HG03457 (cell line): Measurements from ENCODE around the gene ACSBG1.

ENCODE experiments used
- ATAC-seq: cut with Tn5 transposase; IDR thresholded peaks from one replicate; pipeline ENCODE4 v1.9.1; 2021; ENCODE audit warnings: moderate number of reproducible peaks; ENCODE audit not compliant: unreplicated experiment

The ACSBG1 gene

GRCh38 chr15:78204351-78205309 lies 29.7 kb downstream of the ACSBG1 start:
- no peak for ATAC-seq

GRCh38 chr15:78203346-78204225 lies 30.8 kb downstream of the ACSBG1 start:
- ATAC-seq = no peak

GRCh38 chr15:78201281-78202190 lies 32.8 kb downstream of the ACSBG1 start:
- no peak for ATAC-seq

- ATAC-seq = no peak
These were observed 34.0 kb downstream of the ACSBG1 start for GRCh38 chr15:78200276-78200930.

GRCh38 chr15:78197632-78198031 lies 36.7 kb downstream of the ACSBG1 start:
- ATAC-seq = no peak

DNA sequence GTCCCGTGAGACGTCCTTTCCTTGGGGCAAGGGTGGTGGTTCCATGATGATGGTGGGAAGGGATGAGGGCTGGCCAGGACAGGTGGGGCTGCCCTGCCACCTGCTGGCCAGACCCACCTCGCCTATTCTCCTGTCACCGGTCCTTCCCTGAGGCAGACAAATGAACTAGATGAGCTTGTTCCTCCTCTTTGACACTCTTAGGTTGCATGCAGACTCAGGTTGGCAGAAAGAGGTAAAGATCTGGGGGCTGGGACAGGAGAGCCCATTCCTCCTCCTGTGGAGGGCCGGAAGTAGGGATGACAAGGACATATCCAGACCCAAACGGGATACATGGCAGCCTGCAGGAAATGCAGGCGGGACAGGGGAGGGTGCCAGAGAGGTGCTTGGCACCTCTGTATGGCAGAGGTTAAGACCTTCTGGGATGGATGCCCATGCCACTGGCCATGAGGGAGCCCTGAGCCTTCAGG lies 38.6 kb downstream of the ACSBG1 start:
- no peak for ATAC-seq

DNA sequence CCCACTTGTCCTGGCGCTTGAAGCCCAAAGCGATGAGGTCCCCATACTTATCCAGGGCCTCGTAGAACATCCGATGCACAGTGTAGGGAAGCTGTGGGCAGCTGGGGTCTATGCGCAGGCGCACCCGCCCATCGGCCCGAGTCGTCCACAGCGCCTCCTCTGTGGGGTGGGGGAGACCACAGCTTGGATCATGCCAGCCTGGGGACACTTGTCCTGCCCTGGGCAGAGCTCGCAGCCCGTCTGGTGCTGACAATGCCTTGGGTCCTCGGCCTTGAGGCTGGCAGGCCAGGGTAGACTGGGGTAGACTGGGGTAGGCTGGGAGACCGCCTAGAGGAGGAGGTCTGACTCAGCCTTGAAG lies 39.8 kb downstream of the ACSBG1 start:
- no peak for ATAC-seq

- ATAC-seq = no peak
These were observed 40.4 kb downstream of the ACSBG1 start for GRCh38 chr15:78193731-78194567.

- ATAC-seq = no peak
These were observed 41.4 kb downstream of the ACSBG1 start for GRCh38 chr15:78192826-78193594.

DNA sequence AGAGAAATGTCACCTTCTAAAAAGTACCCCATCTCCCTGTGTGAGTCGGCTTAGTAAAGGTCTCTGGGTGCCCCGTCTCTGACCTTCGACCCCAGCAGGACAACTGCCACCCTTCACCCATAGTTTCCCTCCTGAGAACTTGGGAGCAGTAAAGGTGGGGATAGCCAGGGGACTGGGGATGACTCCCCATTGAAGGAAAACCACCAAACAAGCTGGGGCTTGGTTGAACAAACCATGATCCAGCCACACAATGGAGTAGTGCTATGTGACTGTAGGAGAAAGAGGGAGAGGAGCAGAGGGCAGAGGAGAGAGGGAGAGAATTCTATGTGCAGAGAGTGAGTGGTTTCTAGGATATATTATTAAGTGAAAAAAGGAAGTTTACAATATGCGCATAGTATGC lies 51.5 kb downstream of the ACSBG1 start:
- ATAC-seq = no peak

DNA sequence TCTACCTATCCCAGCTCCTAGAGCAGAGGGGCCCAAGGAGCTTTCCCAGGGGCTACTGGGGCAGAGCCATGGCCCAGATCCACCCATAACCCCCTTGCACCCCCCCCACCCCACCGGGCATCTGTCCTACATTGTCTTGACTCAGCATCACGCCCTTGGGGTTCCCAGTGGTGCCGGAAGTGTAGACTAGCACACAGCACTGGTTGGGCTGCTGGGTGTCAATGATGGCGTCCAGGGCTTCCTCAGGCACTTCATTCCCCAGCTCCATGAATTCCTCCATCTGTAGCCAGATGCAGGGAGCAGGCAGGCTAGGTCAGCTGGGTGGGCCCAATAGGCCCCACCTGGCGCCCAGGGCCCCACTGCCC lies 52.0 kb downstream of the ACSBG1 start:
- ATAC-seq = no peak

GRCh38 chr15:78179906-78180305 lies 54.5 kb downstream of the ACSBG1 start:
- ATAC-seq = no peak

GRCh38 chr15:78179286-78179840 lies 55.0 kb downstream of the ACSBG1 start:
- ATAC-seq = no peak

DNA sequence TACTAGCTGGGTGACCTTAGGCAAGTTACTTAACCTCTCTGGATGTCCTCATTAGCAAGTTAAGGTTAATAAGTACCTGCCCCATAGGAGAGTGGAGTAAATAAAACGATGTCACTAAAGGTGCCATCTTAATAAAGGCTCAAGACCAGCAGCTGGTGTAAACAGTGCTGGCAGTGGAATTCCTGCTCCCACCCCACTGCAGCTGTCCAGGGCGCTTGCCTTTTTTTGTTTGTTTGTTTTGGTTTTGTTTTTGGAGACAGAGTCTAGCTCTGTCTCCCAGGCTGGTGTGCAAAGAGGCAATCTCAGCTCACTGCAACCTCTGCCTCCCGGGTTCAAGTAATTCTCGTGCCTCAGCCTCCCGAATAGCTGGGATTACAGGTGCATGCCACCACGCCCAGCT lies 56.3 kb downstream of the ACSBG1 start:
- no peak for ATAC-seq

- no peak for ATAC-seq
These were observed 56.9 kb downstream of the ACSBG1 start for GRCh38 chr15:78177447-78177873.

DNA sequence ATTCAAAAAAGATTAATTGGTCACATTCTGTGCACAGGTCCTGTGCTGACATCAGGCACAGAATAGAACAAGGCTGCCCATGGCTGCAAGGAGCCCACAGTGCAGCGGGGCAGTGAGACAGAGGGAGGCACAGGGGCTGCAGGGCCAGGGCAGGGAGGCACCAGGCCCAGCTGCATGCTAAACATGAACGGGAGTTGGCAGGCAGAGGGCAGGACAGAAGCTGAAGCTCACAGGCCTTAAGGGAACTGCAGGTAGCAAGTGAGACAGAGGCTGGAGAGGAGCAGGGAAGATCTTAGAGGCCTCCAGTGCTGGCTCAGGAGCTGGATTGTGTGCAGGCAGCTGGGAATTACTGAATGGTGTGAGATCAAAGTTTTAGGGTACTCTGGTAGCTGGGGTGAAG lies 59.0 kb downstream of the ACSBG1 start:
- ATAC-seq = no peak

DNA sequence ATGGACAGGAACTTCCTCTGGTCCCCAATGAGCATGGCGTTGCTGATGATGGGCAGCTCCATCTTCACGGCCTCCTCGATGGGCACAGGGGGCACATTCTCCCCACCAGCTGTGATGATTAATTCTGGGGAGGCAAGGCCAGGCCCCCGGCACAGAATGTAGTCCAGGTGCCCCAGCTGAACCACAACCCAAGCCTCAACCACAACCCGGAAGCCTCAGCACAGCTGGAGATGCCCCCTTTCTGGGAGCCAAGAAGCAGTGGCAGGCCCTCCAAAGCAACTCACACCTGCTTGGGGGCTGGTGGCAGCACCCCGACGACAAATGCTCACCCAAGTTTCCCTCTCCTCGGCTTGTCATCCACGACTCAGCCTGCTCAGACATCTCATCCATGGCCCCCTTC lies 60.0 kb downstream of the ACSBG1 start:
- no peak for ATAC-seq

GRCh38 chr15:78171864-78172472 lies 62.4 kb downstream of the ACSBG1 start:
- no peak for ATAC-seq
